D721Med (cell line): ENCODE data around the gene CARD18.

Experiments used
- DNase-seq: peaks from one replicate; pipeline ENCODE4 v3.0.0; 2011; ENCODE audit warnings: low spot score; ENCODE audit not compliant: insufficient read length
- FAIRE-seq: peaks from 2 replicates; lab custom pipeline; 2011; peaks lifted over from hg19 to GRCh38; lab: Jason Lieb, UNC
- TF ChIP-seq, protein P1 (sequence below): IDR thresholded peaks from 2 replicates; pipeline ENCODE4 v1.5.1; 2012; ENCODE audit warnings: mild to moderate bottlenecking, control low read depth; ENCODE audit not compliant: insufficient read depth; ENCODE audit errors: missing control alignments

CARD18 gene

GRCh38 chr11:105144887-105145286, 5.3 kb upstream of the CARD18 start:
- DNase-seq (no peak), FAIRE-seq (no peak)
- TF ChIP-seq, protein P1, sequence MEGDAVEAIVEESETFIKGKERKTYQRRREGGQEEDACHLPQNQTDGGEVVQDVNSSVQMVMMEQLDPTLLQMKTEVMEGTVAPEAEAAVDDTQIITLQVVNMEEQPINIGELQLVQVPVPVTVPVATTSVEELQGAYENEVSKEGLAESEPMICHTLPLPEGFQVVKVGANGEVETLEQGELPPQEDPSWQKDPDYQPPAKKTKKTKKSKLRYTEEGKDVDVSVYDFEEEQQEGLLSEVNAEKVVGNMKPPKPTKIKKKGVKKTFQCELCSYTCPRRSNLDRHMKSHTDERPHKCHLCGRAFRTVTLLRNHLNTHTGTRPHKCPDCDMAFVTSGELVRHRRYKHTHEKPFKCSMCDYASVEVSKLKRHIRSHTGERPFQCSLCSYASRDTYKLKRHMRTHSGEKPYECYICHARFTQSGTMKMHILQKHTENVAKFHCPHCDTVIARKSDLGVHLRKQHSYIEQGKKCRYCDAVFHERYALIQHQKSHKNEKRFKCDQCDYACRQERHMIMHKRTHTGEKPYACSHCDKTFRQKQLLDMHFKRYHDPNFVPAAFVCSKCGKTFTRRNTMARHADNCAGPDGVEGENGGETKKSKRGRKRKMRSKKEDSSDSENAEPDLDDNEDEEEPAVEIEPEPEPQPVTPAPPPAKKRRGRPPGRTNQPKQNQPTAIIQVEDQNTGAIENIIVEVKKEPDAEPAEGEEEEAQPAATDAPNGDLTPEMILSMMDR = no peak

DNA sequence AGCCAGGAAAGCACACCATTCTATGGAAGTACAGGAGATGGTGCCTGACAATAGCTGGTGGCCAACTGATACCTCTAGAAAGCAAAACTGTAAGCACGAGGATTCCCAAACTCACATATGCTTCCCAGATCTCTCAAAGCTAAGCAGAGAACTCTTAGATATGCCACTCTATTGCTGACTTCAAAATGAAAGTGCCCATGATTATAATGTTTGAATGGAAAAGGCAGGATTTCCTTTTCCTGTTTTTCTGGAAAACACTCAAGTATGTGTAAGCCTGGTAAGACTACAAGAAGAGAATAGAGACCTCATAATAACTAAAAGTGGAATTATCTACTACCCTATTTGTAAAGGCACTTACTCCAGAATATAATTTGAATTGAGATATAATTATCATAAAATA, 2.6 kb upstream of the CARD18 start:
- FAIRE-seq = no peak
- TF ChIP-seq, protein P1 = no peak

DNA sequence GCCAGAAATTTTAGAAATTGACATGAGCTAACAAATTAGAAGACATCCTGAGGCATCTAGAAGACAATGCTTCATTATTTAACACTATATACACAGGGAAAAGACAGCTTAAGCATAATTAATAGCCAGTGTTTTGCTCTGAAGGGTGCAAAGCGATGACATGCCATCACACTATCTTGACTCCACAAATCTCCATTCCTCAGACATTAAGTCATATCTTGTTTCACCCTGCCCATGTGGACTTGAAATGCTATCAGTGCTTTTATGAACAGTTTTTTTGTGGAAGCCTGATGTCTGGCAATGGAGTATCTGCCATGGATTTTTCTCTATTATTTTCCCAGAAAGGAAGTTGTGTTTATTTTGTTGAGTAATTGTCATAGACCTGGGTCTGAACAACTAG, 2.3 kb downstream of the CARD18 start:
- DNase-seq (no peak), FAIRE-seq (no peak)
- TF ChIP-seq, protein P1 = no peak

More for the DNA sequence above, 2.6 kb upstream of the CARD18 start:
- DNase-seq = no peak

DNA sequence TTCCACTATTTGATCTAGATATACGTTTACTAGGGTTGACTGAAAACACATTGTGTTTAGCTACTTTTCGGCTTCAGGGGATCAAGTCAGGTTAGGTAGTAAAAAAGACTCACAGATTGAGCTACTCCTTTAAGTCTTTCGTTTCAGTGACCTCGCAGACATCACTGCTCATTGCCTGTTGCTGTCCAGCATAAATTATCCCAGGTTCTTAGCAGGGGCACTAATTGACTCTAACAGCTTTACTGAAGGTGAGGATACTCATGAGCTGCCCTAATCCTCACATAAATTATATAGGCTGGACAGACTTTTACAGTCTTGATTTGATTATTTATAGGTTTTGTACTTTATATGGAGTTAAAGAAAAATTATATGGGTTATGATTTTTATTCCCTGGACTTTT, 3.7 kb downstream of the CARD18 start:
- TF ChIP-seq, protein P1 = no peak
- no peak for FAIRE-seq
- DNase-seq = no peak

- DNase-seq (no peak), FAIRE-seq (no peak)
- TF ChIP-seq, protein P1 = no peak
Observed at GRCh38 chr11:105132716-105133511, 6.7 kb downstream of the CARD18 start.

DNA sequence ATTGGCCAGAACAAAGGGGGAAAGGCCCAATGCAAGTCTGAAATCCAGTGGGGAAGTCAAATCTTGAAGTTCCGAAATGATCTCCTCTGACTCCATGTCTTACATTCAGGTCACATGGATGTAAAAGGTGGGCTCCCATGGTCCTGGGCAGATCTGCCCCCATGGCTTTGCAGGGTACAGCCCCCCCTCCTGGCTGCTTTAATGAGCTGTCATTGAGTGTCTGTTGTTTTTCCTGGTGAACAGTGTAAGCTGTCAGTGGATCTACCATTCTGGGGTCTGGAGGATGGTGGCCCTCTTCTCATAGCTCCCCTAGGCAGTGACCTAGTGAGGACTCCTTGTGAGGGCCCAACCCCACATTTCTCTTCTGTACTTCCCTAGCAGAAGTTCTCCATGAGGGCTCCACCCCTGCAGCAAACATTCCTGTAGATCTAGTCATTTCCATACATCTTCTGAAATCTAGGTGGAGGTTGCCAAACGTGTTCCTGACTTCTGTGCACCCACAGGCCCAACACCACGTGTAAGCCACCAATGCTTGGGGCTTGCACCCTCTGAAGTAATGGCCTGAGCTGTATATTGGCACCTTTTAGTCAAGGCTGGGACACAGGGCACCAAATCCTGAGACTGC, 9.3 kb downstream of the CARD18 start:
- TF ChIP-seq, protein P1 = no peak
- FAIRE-seq = no peak
- DNase-seq = no peak

- TF ChIP-seq, protein P1 = no peak
- DNase-seq (no peak), FAIRE-seq (no peak)
Observed at GRCh38 chr11:105124756-105125155, 14.8 kb downstream of the CARD18 start.
